Measurements from ENCODE around the gene SLC35F6.

DNA sequence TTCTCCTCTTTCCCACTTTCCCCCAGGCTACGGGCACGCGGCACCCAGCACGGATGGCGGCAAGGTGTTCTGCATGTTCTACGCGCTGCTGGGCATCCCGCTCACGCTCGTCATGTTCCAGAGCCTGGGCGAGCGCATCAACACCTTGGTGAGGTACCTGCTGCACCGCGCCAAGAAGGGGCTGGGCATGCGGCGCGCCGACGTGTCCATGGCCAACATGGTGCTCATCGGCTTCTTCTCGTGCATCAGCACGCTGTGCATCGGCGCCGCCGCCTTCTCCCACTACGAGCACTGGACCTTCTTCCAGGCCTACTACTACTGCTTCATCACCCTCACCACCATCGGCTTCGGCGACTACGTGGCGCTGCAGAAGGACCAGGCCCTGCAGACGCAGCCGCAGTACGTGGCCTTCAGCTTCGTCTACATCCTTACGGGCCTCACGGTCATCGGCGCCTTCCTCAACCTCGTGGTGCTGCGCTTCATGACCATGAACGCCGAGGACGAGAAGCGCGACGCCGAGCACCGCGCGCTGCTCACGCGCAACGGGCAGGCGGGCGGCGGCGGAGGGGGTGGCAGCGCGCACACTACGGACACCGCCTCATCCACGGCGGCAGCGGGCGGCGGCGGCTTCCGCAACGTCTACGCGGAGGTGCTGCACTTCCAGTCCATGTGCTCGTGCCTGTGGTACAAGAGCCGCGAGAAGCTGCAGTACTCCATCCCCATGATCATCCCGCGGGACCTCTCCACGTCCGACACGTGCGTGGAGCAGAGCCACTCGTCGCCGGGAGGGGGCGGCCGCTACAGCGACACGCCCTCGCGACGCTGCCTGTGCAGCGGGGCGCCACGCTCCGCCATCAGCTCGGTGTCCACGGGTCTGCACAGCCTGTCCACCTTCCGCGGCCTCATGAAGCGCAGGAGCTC lies 36.2 kb upstream of the SLC35F6 start:
- no peak for TF ChIP-seq POLR2AphosphoS5 (IDR thresholded peaks at IDR 0.05; ENCODE audit: control insufficient read depth, insufficient read depth, low read depth, low read length)
- TF ChIP-seq HDAC2 (IDR thresholded peaks at IDR 0.05) = no peak
- TF ChIP-seq CBX2 (IDR thresholded peaks at IDR 0.05; ENCODE audit: insufficient read depth, low read length, poor library complexity, severe bottlenecking) = no peak
- no peak for TF ChIP-seq ILK (tag; IDR thresholded peaks at IDR 0.05; ENCODE audit: borderline replicate concordance, low read depth)
- no peak for TF ChIP-seq POLR2A (conservative IDR thresholded peaks at IDR 0.05)
- no peak for TF ChIP-seq HMG20B (CRISPR knock-in tag; IDR thresholded peaks at IDR 0.05)

Data from K562 (cell line).